Left lung (tissue), 10 donors: ENCODE data around the gene OR9G4. TPM values are rescaled to one million over a fixed set of nuclear protein-coding genes. Genes with fewer than 3 reads are reported as not detected.

Source experiments
- ATAC-seq: fragments of 200-7000 bp; cut with Tn5 transposase; one replicate; pipeline ENCODE4 v1.9.1; 2020; ENCODE audit warnings: moderate library complexity
- DNase-seq, 4 donors: peaks; one replicate each; pipeline ENCODE4 v3.0.0-alpha.2; 2013 to 2020
- H3K27ac ChIP-seq, 2 donors: fragments of 200-600 bp; sonication (generic) in 1 of 2; one replicate each; pipeline versions ENCODE4 v1.5.0 to v1.8.0; 2020 to 2021
- H3K27me3 ChIP-seq, 2 donors: fragments of 200-600 bp; sonication (generic) in 1 of 2; one replicate each; pipeline versions ENCODE4 v1.5.0 to v1.8.0; 2020 to 2021
- H3K36me3 ChIP-seq, 2 donors: fragments of 200-600 bp; sonication (generic) in 1 of 2; one replicate each; pipeline versions ENCODE4 v1.5.0 to v1.8.0; 2020 to 2021
- H3K4me1 ChIP-seq, 2 donors: fragments of 200-600 bp; one replicate each; pipeline ENCODE4 v1.8.0; 2021
- H3K4me3 ChIP-seq, 2 donors: fragments of 200-600 bp; sonication (generic) in 1 of 2; one replicate each; pipeline versions ENCODE4 v1.5.0 to v1.8.0; 2020 to 2021; ENCODE audit warnings: mild to moderate bottlenecking in 1 of 2
- H3K9me3 ChIP-seq, 2 donors: fragments of 200-600 bp; sonication (generic) in 1 of 2; one replicate each; pipeline versions ENCODE4 v1.5.0 to v1.8.0; 2020 to 2021
- CTCF ChIP-seq, 2 donors: fragments of 200-600 bp; sonication (generic) in 1 of 2; IDR thresholded peaks; one replicate each; pipeline versions ENCODE4 v1.5.0 to v1.8.0; 2021; ENCODE audit warnings: antibody characterized with exemption in 2 of 2
- intact Hi-C, 2 donors: fragments of 100-400 bp; cut with DNase I; formaldehyde crosslinking; loops; one replicate each; pipeline versions ENCODE4 v1.11.2 to v1.14.2; 2022
- microRNA-seq, 2 donors: library from miRNA; unstranded; fragments of <30 nt; microRNA quantifications; one replicate each; pipeline ENCODE4, GENCODE V29; 2019
- polyA plus RNA-seq, 6 donors: library from polyadenylated mRNA; unstranded; fragments of 120-200 nt; gene quantifications; one replicate each; pipeline ENCODE4 v1.2.1, GENCODE V29; 2013; ENCODE audit not compliant: insufficient read length in 6 of 6
- total RNA-seq, 2 donors: library from RNA; stranded (reverse); fragmentation: NEBNext Ultra II Directional; extraction: Animal tissue kit (Norgen Biotek cat#: 25700); gene quantifications; one replicate each; pipeline ENCODE4 v1.2.1, GENCODE V29; 2021
- donor health status: DM: no; HTN: yes; CAD: no.
- donor health status: DM: no; HTN: no; CAD: no.

OR9G4 gene
- total and polyA plus RNA-seq, 8 donors: not detected

- ATAC-seq: no peak
- Histone ChIP-seq H3K4me3 (no peak overlapping the region), H3K36me3 (no peaks in the 10 kb centered on the region), H3K27ac (no peak overlapping the region), H3K27me3 (no peaks in the 10 kb centered on the region), H3K4me1 (no peaks in the 10 kb centered on the region), H3K9me3 (no peaks in the 10 kb centered on the region)
- intact Hi-C loops: no loop called here
- DNase-seq: no peak
- no peak for TF ChIP-seq CTCF (IDR thresholded peaks at IDR 0.05)
Observed at GRCh38 chr11:56700914-56701485, 47.5 kb downstream of the OR9G4 start.

GRCh38 chr11:56700242-56700913, 48.1 kb downstream of the OR9G4 start:
- intact Hi-C loops: no loop called here
- Histone ChIP-seq H3K9me3 (no peaks in the 10 kb centered on the region), H3K36me3 (no peaks in the 10 kb centered on the region), H3K4me1 (no peaks in the 10 kb centered on the region), H3K27ac (no peak overlapping the region), H3K27me3 (no peaks in the 10 kb centered on the region), H3K4me3 (no peak overlapping the region)
- ATAC-seq (no peak), DNase-seq (no peak)
- no peak for TF ChIP-seq CTCF (IDR thresholded peaks at IDR 0.05)

- ATAC-seq: no peak
- Histone ChIP-seq H3K4me3 (no peak within 1 kb of the TSS), H3K27me3 (no peaks in the 10 kb centered on the region), H3K4me1 (no peaks in the 10 kb centered on the region), H3K36me3 (no peaks in the 10 kb centered on the region), H3K9me3 (no peaks in the 10 kb centered on the region), H3K27ac (no peak within 1 kb of the TSS)
- no peak for TF ChIP-seq CTCF (IDR thresholded peaks at IDR 0.05)
- intact Hi-C loops: no loop called here
- no peak for DNase-seq
Observed at GRCh38 chr11:56698795-56699194, 49.7 kb downstream of the OR9G4 start, which contains the start of gene OR9G1. TSS of gene OR9G1 (plus strand) at chr11:56699095. CDS start at chr11:56700388, 1,293 bp downstream.

GRCh38 chr11:56693428-56693827, 55.1 kb downstream of the OR9G4 start:
- H3K27me3 ChIP-seq: no peaks in the 10 kb centered on the region
- no peak overlapping the region for H3K4me3 ChIP-seq
- H3K9me3 ChIP-seq: no peaks in the 10 kb centered on the region
- no peak for DNase-seq
- no peaks in the 10 kb centered on the region for H3K36me3 ChIP-seq
- TF ChIP-seq CTCF (IDR thresholded peaks at IDR 0.05): no peak
- intact Hi-C loops: no loop called here
- H3K4me1 ChIP-seq: no peaks in the 10 kb centered on the region
- ATAC-seq: no peak
- no peak overlapping the region for H3K27ac ChIP-seq

Small RNAs within 50 kb of the gene (microRNA-seq; reads per million reads assigned to microRNA genes)
- gene MIR6128: 0 reads per million in 2 donors

Other genes starting within 250 kb of the OR9G4 start
- gene OR5M11, start 205.4 kb downstream of the OR9G4 start, total RNA-seq: not detected
- not detected for gene OR5M11, start 205.4 kb downstream of the OR9G4 start, polyA plus RNA-seq
- not detected for gene OR5M10, start 171.0 kb downstream of the OR9G4 start, total RNA-seq
- not detected for gene OR5M10, start 171.0 kb downstream of the OR9G4 start, polyA plus RNA-seq
- not detected for gene OR5M1, start 133.8 kb downstream of the OR9G4 start, total RNA-seq
- not detected for gene OR5M1, start 133.8 kb downstream of the OR9G4 start, polyA plus RNA-seq
- not detected for gene OR5AP2, start 106.3 kb downstream of the OR9G4 start, total RNA-seq
- not detected for gene OR5AP2, start 106.3 kb downstream of the OR9G4 start, polyA plus RNA-seq
- gene OR5AR1, start 85.0 kb downstream of the OR9G4 start, total RNA-seq: not detected
- gene OR5AR1, start 85.0 kb downstream of the OR9G4 start, polyA plus RNA-seq: not detected
- gene OR9G1, start 49.6 kb downstream of the OR9G4 start, total RNA-seq: not detected
- gene OR9G1, start 49.6 kb downstream of the OR9G4 start, polyA plus RNA-seq: not detected
- not detected for gene OR5AK2, start 240.2 kb upstream of the OR9G4 start, total RNA-seq
- gene OR5AK2, start 240.2 kb upstream of the OR9G4 start, polyA plus RNA-seq: under 1 TPM in 4 of 6 donors, not detected in 2; 0.18 to 0.31 (median 0.22) TPM